ENCODE data around the gene PCTP. TPM values are rescaled to one million over a fixed set of nuclear protein-coding genes. Genes with fewer than 3 reads are reported as not detected.
A peak's percentile ranks its signal among the peaks of the same experiment; 100 is the strongest.

PCTP gene
- total and polyA plus RNA-seq, 2 of the 4 experiments (the other 2 are of a cell fraction): 11.6 to 12.9 TPM

GRCh38 chr17:55708175-55708974 lies 42.5 kb upstream of the PCTP start:
- no peaks in the 10 kb centered on the region for H3K79me1 ChIP-seq (ENCODE audit: low read depth in 1 of 2, low read length in 2 of 2)
- H3K9me1 ChIP-seq (ENCODE audit: insufficient read depth, low read length): no peaks in the 10 kb centered on the region
- H2AFZ ChIP-seq (replicated peaks; ENCODE audit: low read length, poor library complexity): peak overlapping the region; percentile 70
- no peak overlapping the region for H4K8ac ChIP-seq (ENCODE audit: low read depth in 2 of 2, low read length in 2 of 2)
- intact Hi-C loops (cut with micrococcal nuclease): no loop called here
- no peaks in the 10 kb centered on the region; the same call in none of the 2 replicates for H3K27me3 ChIP-seq (ENCODE audit: control insufficient read depth, insufficient read depth, low read length)
- H3K14ac ChIP-seq (replicated peaks; ENCODE audit: low read depth, low read length): no peak overlapping the region
- H4K20me1 ChIP-seq (ENCODE audit: insufficient read depth, low read length): no peaks in the 10 kb centered on the region
- H2AK9ac ChIP-seq (replicated peaks; ENCODE audit: low read depth, low read length, poor library complexity): no peak overlapping the region
- H3K36me3 ChIP-seq (ENCODE audit: control insufficient read depth, insufficient read depth, low read length): no peaks in the 10 kb centered on the region
- H3K4ac ChIP-seq (ENCODE audit: low read depth, low read length): no peak overlapping the region
- no peak overlapping the region for H2BK5ac ChIP-seq (ENCODE audit: low read depth, low read length, poor library complexity, severe bottlenecking)
- no TSS peak for BruUV-seq (replicated peaks)
- H4K5ac ChIP-seq (ENCODE audit: low read depth, low read length): no peak overlapping the region
- no peak overlapping the region for H4K91ac ChIP-seq (ENCODE audit: insufficient read depth, low read depth, low read length)
- H2BK20ac ChIP-seq (ENCODE audit: low read depth, low read length): no peak overlapping the region
- DNase-seq (no peak), ATAC-seq (ENCODE audit: low read depth) (peak; percentile 66)
- in situ Hi-C loops (cut with MboI; ENCODE audit: low sequenced_read_pairs): no loop called here
- dilution Hi-C loops (cut with HindIII; ENCODE audit: low sequenced_read_pairs, unreplicated experiment): no loop called here
- peaks cover 2% of the 10 kb centered on the region; the same call in 1 of the 2 replicates for H3K4me1 ChIP-seq (ENCODE audit: control insufficient read depth, insufficient read depth, low read length)
- no peak for TF ChIP-seq MAFK (IDR thresholded peaks at IDR 0.05; ENCODE audit: low read depth, low read length)
- TF ChIP-seq MAZ (IDR thresholded peaks at IDR 0.05; ENCODE audit: borderline replicate concordance, low read depth, low read length): no peak
- no peak for TF ChIP-seq FOS (IDR thresholded peaks at IDR 0.05; ENCODE audit: low read depth, low read length)
- no peak for TF ChIP-seq RFX5 (IDR thresholded peaks at IDR 0.05; ENCODE audit: low read depth, low read length)
- TF ChIP-seq POLR2A (IDR thresholded peaks at IDR 0.05; ENCODE audit: low read depth, low read length): no peak
- TF ChIP-seq, protein P1, sequence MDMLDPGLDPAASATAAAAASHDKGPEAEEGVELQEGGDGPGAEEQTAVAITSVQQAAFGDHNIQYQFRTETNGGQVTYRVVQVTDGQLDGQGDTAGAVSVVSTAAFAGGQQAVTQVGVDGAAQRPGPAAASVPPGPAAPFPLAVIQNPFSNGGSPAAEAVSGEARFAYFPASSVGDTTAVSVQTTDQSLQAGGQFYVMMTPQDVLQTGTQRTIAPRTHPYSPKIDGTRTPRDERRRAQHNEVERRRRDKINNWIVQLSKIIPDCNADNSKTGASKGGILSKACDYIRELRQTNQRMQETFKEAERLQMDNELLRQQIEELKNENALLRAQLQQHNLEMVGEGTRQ (IDR thresholded peaks at IDR 0.05; ENCODE audit: low read depth, low read length): no peak
- TF ChIP-seq RCOR1 (IDR thresholded peaks at IDR 0.05; ENCODE audit: insufficient replicate concordance, low read length): no peak
- H3K56ac ChIP-seq (ENCODE audit: extremely low read depth, insufficient read depth, low read length): no peak overlapping the region
- ChIA-PET POLR2A (ENCODE audit: unreplicated experiment) (no interaction called here), CTCF (interaction anchor here (0.5 to 2.2 kb wide), 3 partner anchors 10 to 183 kb away, joined by 3 to 8 read pairs (median 3); no protein-coding TSS in a partner anchor)
- H2AK5ac ChIP-seq (ENCODE audit: low read depth, low read length): no peak overlapping the region
- peak overlapping the region; percentile 89 for H3K4me2 ChIP-seq (ENCODE audit: low read depth, low read length)
- H2BK15ac ChIP-seq (ENCODE audit: low read depth, low read length): no peak overlapping the region
- H3K9me3 ChIP-seq (ENCODE audit: control insufficient read depth, insufficient read depth, low read length): no peaks in the 10 kb centered on the region
- WGBS, 2 experiments (ENCODE audit: extremely low coverage in 2 of 2, insufficient read length in 1 of 2): 16% methylated on average over 6 of the region's 8 CpGs; no CpG with 5 or more reads in 1 of the 2 experiments
- H3K27ac ChIP-seq (ENCODE audit: insufficient read depth, low read length): no peak overlapping the region
- H3K9ac ChIP-seq (ENCODE audit: low read depth, low read length): no peak overlapping the region
- no peak overlapping the region for H2BK120ac ChIP-seq (ENCODE audit: low read depth, low read length)
- no peak overlapping the region for H3K23ac ChIP-seq (ENCODE audit: low read depth, low read length)
- H3K4me3 ChIP-seq (ENCODE audit: insufficient read depth, low read depth, low read length): peak overlapping the region; percentile 40
- H3K18ac ChIP-seq (ENCODE audit: low read depth, low read length): no peak overlapping the region; the same call in 1 of the 2 replicates

All from IMR-90 (cell line).